ENCODE data around the gene UBXN4. TPM values are rescaled to one million over a fixed set of nuclear protein-coding genes. Genes with fewer than 3 reads are reported as not detected.
A peak's percentile ranks its signal among the peaks of the same experiment; 100 is the strongest.

UBXN4 gene
- total RNA-seq, 1 donor from 2014 or later: 36.6 TPM

- DNase-seq (ENCODE audit: low read depth): no peak
- TF ChIP-seq CTCF (IDR thresholded peaks at IDR 0.05; ENCODE audit: insufficient read depth, low read length, severe bottlenecking): no peak
- H3K36me3 ChIP-seq (ENCODE audit: control insufficient read depth, insufficient read depth, low read length): peaks cover 11% of the 10 kb centered on the region
- H3K4me3 ChIP-seq (ENCODE audit: low read depth, low read length): no peak overlapping the region
- no peaks in the 10 kb centered on the region for H3K27me3 ChIP-seq (ENCODE audit: control insufficient read depth, insufficient read depth, low read length)
- no peak for FAIRE-seq
Observed at GRCh38 chr2:135768863-135769262, 27.2 kb downstream of the UBXN4 start.

GRCh38 chr2:135773319-135773718 lies 31.7 kb downstream of the UBXN4 start:
- H3K36me3 ChIP-seq (ENCODE audit: control insufficient read depth, insufficient read depth, low read length): peaks cover 16% of the 10 kb centered on the region
- H3K4me3 ChIP-seq (ENCODE audit: low read depth, low read length): no peak overlapping the region
- TF ChIP-seq CTCF (IDR thresholded peaks at IDR 0.05; ENCODE audit: insufficient read depth, low read length, severe bottlenecking): no peak
- FAIRE-seq: no peak
- no peak for DNase-seq (ENCODE audit: low read depth)
- no peaks in the 10 kb centered on the region for H3K27me3 ChIP-seq (ENCODE audit: control insufficient read depth, insufficient read depth, low read length)

- Histone ChIP-seq H3K4me3 (ENCODE audit: low read depth, low read length) (no peak overlapping the region), H3K36me3 (ENCODE audit: control insufficient read depth, insufficient read depth, low read length) (peaks cover 15% of the 10 kb centered on the region), H3K27me3 (ENCODE audit: control insufficient read depth, insufficient read depth, low read length) (no peaks in the 10 kb centered on the region)
- no peak for TF ChIP-seq CTCF (IDR thresholded peaks at IDR 0.05; ENCODE audit: insufficient read depth, low read length, severe bottlenecking)
- peak; percentile 71 for DNase-seq (ENCODE audit: low read depth)
- no peak for FAIRE-seq
Observed at GRCh38 chr2:135773917-135774316, 32.3 kb downstream of the UBXN4 start.

GRCh38 chr2:135775420-135775819 lies 33.8 kb downstream of the UBXN4 start:
- DNase-seq (ENCODE audit: low read depth): no peak
- peaks cover 17% of the 10 kb centered on the region for H3K36me3 ChIP-seq (ENCODE audit: control insufficient read depth, insufficient read depth, low read length)
- no peak overlapping the region for H3K4me3 ChIP-seq (ENCODE audit: low read depth, low read length)
- TF ChIP-seq CTCF (IDR thresholded peaks at IDR 0.05; ENCODE audit: insufficient read depth, low read length, severe bottlenecking): no peak
- FAIRE-seq: no peak
- H3K27me3 ChIP-seq (ENCODE audit: control insufficient read depth, insufficient read depth, low read length): no peaks in the 10 kb centered on the region

GRCh38 chr2:135776367-135776766 lies 34.7 kb downstream of the UBXN4 start:
- no peaks in the 10 kb centered on the region for H3K27me3 ChIP-seq (ENCODE audit: control insufficient read depth, insufficient read depth, low read length)
- no peak overlapping the region for H3K4me3 ChIP-seq (ENCODE audit: low read depth, low read length)
- FAIRE-seq: no peak
- H3K36me3 ChIP-seq (ENCODE audit: control insufficient read depth, insufficient read depth, low read length): peaks cover 15% of the 10 kb centered on the region
- TF ChIP-seq CTCF (IDR thresholded peaks at IDR 0.05; ENCODE audit: insufficient read depth, low read length, severe bottlenecking): no peak
- no peak for DNase-seq (ENCODE audit: low read depth)

GRCh38 chr2:135782231-135782630 lies 40.6 kb downstream of the UBXN4 start:
- peaks cover 13% of the 10 kb centered on the region for H3K36me3 ChIP-seq (ENCODE audit: control insufficient read depth, insufficient read depth, low read length)
- FAIRE-seq: no peak
- H3K27me3 ChIP-seq (ENCODE audit: control insufficient read depth, insufficient read depth, low read length): no peaks in the 10 kb centered on the region
- DNase-seq (ENCODE audit: low read depth): no peak
- TF ChIP-seq CTCF (IDR thresholded peaks at IDR 0.05; ENCODE audit: insufficient read depth, low read length, severe bottlenecking): no peak
- H3K4me3 ChIP-seq (ENCODE audit: low read depth, low read length): no peak overlapping the region
